HCT116 (cell line): ENCODE results near the gene TRMT11. TPM values are rescaled to one million over a fixed set of nuclear protein-coding genes. Genes with fewer than 3 reads are reported as not detected.

ENCODE experiments used
- ATAC-seq: fragments of 200-7000 bp; cut with Tn5 transposase; 2 replicates; pipeline ENCODE4 v1.9.1; 2020; ENCODE audit warnings: mild to moderate bottlenecking, moderate library complexity
- BruUV-seq: library from RNA; stranded (reverse); fragments of 400-500 nt; replicated peaks from 2 replicates; lab custom pipeline; 2021; lab: Mats Ljungman, UMichigan
- CTCF ChIA-PET: fragments of 300-600 bp; sonication (Branson Sonifier 250); formaldehyde crosslinking; loops from one replicate; lab custom pipeline; 2021; ENCODE audit warnings: antibody characterized with exemption; lab: Charles Lee
- POLR2A ChIA-PET: fragments of 300-600, 350-600 bp; sonication (Branson Sonifier 250); formaldehyde crosslinking; loops from one replicate; lab custom pipeline; 2021; ENCODE audit warnings: antibody characterized with exemption; lab: Charles Lee
- RAD21 ChIA-PET, 2 experiments: fragments of 300-600 bp; sonication (Branson Sonifier 250); formaldehyde crosslinking; loops; one replicate each; lab custom pipeline; 2023; ENCODE audit warnings: low total read pairs in 2 of 2; ENCODE audit not compliant: uncharacterized antibody in 2 of 2, unreplicated experiment in 2 of 2, low non-redundant PET in 1 of 2; lab: Charles Lee
- DNase-seq: peaks from one replicate; pipeline ENCODE4 v3.0.0-alpha.2; 2010; ENCODE audit warnings: low read depth, low spot score
- H2AFZ ChIP-seq: fragments of 200-600 bp; shearing (Covaris generic), sonication (generic); 2 replicates; pipeline ENCODE4 v1.6.1; 2017; ENCODE audit warnings: low read depth, mixed run types, mixed read lengths, antibody characterized with exemption, low read length; ENCODE audit not compliant: poor library complexity, severe bottlenecking
- H3K27ac ChIP-seq: 2 replicates; pipeline ENCODE4 v1.5.1; 2012; ENCODE audit warnings: low read depth, low read length
- H3K27me3 ChIP-seq: fragments of 200-600 bp; sonication (generic); 2 replicates; pipeline ENCODE4 v1.6.1; 2016; ENCODE audit warnings: mixed run types, low read length, mixed read lengths; ENCODE audit not compliant: insufficient read depth
- H3K36me3 ChIP-seq, 2 experiments: fragments of 200-500 bp in 1 of 2; fragments of 200-600 bp in 1 of 2; sonication (Bioruptor generic) in 1 of 2; sonication (generic) in 1 of 2; 2 replicates each; pipeline versions ENCODE4 v1.5.1 to v1.6.1; 2014 to 2016; ENCODE audit warnings: low read length in 2 of 2, inconsistent platforms in 1 of 2, mixed read lengths in 1 of 2, mixed run types in 1 of 2; ENCODE audit not compliant: insufficient read depth in 2 of 2, control insufficient read depth in 1 of 2
- H3K4me1 ChIP-seq, 2 experiments: fragments of 200-600 bp in 1 of 2; sonication (generic) in 1 of 2; 2 replicates each; pipeline versions ENCODE4 v1.5.1 to v1.6.1; 2012 to 2017; ENCODE audit warnings: low read length in 2 of 2, inconsistent platforms in 1 of 2, mild to moderate bottlenecking in 1 of 2, mixed read lengths in 1 of 2, mixed run types in 1 of 2, moderate library complexity in 1 of 2; ENCODE audit not compliant: insufficient read depth in 2 of 2, control insufficient read depth in 1 of 2
- H3K4me2 ChIP-seq: fragments of 200-600 bp; sonication (generic); 2 replicates; pipeline ENCODE4 v1.6.1; 2017; ENCODE audit warnings: mixed run types, low read length, mixed read lengths
- H3K4me3 ChIP-seq, 2 experiments: fragments of 200-600 bp in 1 of 2; sonication (generic) in 1 of 2; replicated peaks in 1 of 2; 2 replicates each; pipeline ENCODE4 v1.5.1; 2011 to 2016; ENCODE audit warnings: low read length in 2 of 2, control low read depth in 1 of 2, low read depth in 1 of 2, mild to moderate bottlenecking in 1 of 2, mixed read lengths in 1 of 2, mixed run types in 1 of 2
- H3K79me2 ChIP-seq: fragments of 200-600 bp; sonication (generic); 2 replicates; pipeline ENCODE4 v1.6.1; 2017; ENCODE audit warnings: mild to moderate bottlenecking, mixed run types, low read length, moderate library complexity, mixed read lengths; ENCODE audit not compliant: insufficient read depth
- H3K9ac ChIP-seq: fragments of 200-600 bp; sonication (generic); 2 replicates; pipeline ENCODE4 v1.6.1; 2016; ENCODE audit warnings: low read length, mixed read lengths
- H3K9me2 ChIP-seq: fragments of 200-600 bp; sonication (generic), shearing (Covaris generic); 2 replicates; pipeline ENCODE4 v1.6.1; 2017; ENCODE audit warnings: mixed run types, mild to moderate bottlenecking, moderate library complexity; ENCODE audit not compliant: insufficient read depth
- H3K9me3 ChIP-seq, 2 experiments: fragments of 200-500 bp in 1 of 2; fragments of 200-600 bp in 1 of 2; sonication (Bioruptor generic) in 1 of 2; sonication (generic) in 1 of 2; 2 replicates each; pipeline ENCODE4 v1.6.1; 2014 to 2017; ENCODE audit warnings: low read length in 2 of 2, mixed read lengths in 2 of 2, inconsistent platforms in 1 of 2, low read depth in 1 of 2, mild to moderate bottlenecking in 1 of 2, mixed run types in 1 of 2, moderate library complexity in 1 of 2; ENCODE audit not compliant: control insufficient read depth in 1 of 2, insufficient read depth in 1 of 2
- H4K20me1 ChIP-seq: fragments of 200-600 bp; sonication (generic), shearing (Covaris generic); 2 replicates; pipeline ENCODE4 v1.6.1; 2017; ENCODE audit warnings: mixed run types, mild to moderate bottlenecking, moderate library complexity; ENCODE audit not compliant: insufficient read depth
- CBX3 ChIP-seq: IDR thresholded peaks from 2 replicates; pipeline ENCODE4 v1.6.1; 2012; ENCODE audit warnings: low read depth
- CEBPB ChIP-seq: IDR thresholded peaks from 2 replicates; pipeline ENCODE4 v1.6.1; 2012; ENCODE audit warnings: low read depth
- EGR1 ChIP-seq: IDR thresholded peaks from 2 replicates; pipeline ENCODE4 v1.6.1; 2012; ENCODE audit warnings: low read depth
- ELF1 ChIP-seq: IDR thresholded peaks from 2 replicates; pipeline ENCODE4 v1.6.1; 2012; ENCODE audit warnings: low read depth, borderline replicate concordance
- EZH2phosphoT487 ChIP-seq: fragments of 200-600 bp; IDR thresholded peaks from 2 replicates; pipeline ENCODE4 v1.6.1; 2018; ENCODE audit warnings: antibody characterized with exemption, borderline replicate concordance
- FOSL1 ChIP-seq: IDR thresholded peaks from 2 replicates; pipeline ENCODE4 v1.6.1; 2012; ENCODE audit warnings: low read depth
- JUND ChIP-seq: IDR thresholded peaks from 2 replicates; pipeline ENCODE4 v1.6.1; 2012
- MAX ChIP-seq: IDR thresholded peaks from 2 replicates; pipeline ENCODE4 v1.6.1; 2012
- POLR2A ChIP-seq: IDR thresholded peaks from 2 replicates; pipeline ENCODE4 v1.7.0; 2011; ENCODE audit warnings: borderline replicate concordance; ENCODE audit not compliant: insufficient read depth, insufficient read length; ENCODE audit errors: extremely low read depth
- POLR2AphosphoS5 ChIP-seq: IDR thresholded peaks from 2 replicates; pipeline ENCODE4 v1.6.1; 2011; ENCODE audit warnings: mild to moderate bottlenecking, low read depth, low read length, moderate library complexity
- RAD21 ChIP-seq: IDR thresholded peaks from 2 replicates; pipeline ENCODE4 v1.6.1; 2012; ENCODE audit warnings: low read depth, mild to moderate bottlenecking
- SIN3A ChIP-seq: IDR thresholded peaks from 2 replicates; pipeline ENCODE4 v1.6.1; 2012; ENCODE audit warnings: low read depth
- SP1 ChIP-seq: IDR thresholded peaks from 2 replicates; pipeline ENCODE4 v1.6.1; 2012; ENCODE audit warnings: low read depth
- TCF7L2 ChIP-seq: IDR thresholded peaks from 2 replicates; pipeline ENCODE4 v1.7.0; 2011; ENCODE audit warnings: borderline replicate concordance, inconsistent platforms; ENCODE audit not compliant: insufficient read depth, insufficient read length; ENCODE audit errors: extremely low read depth
- YY1 ChIP-seq: IDR thresholded peaks from 2 replicates; pipeline ENCODE4 v1.6.1; 2011; ENCODE audit warnings: low read length, low read depth, moderate library complexity, mild to moderate bottlenecking; ENCODE audit not compliant: insufficient replicate concordance; ENCODE audit errors: extremely low read depth
- ZFX ChIP-seq: fragments of 450-650 bp; IDR thresholded peaks from 2 replicates; pipeline ENCODE4 v1.6.1; 2017
- ZNF274 ChIP-seq: fragments of 200-500 bp; sonication (Bioruptor generic); IDR thresholded peaks from 2 replicates; pipeline ENCODE4 v1.6.1; 2014; ENCODE audit warnings: mild to moderate bottlenecking, low read depth, low read length, inconsistent platforms
- intact Hi-C: fragments of 100-400 bp; cut with micrococcal nuclease; formaldehyde crosslinking; loops from 2 replicates; pipeline ENCODE4 v1.10.0; 2022
- total RNA-seq: library from RNA; stranded (reverse); gene quantifications from one replicate; pipeline ENCODE4 v1.2.1, GENCODE V29; 2021; ENCODE audit not compliant: unreplicated experiment
- TF ChIP-seq, protein P1 (sequence below): IDR thresholded peaks from 2 replicates; pipeline ENCODE4 v1.6.1; 2012
- TF ChIP-seq, protein P2 (sequence below), 3 experiments: fragments of 200-600 bp in 1 of 3; sonication (generic) in 1 of 3; IDR thresholded peaks in 2 of 3; conservative IDR thresholded peaks in 1 of 3; 2 replicates each; pipeline ENCODE4 v1.5.1; 2012 to 2017; ENCODE audit warnings: low read depth in 2 of 3, low read length in 2 of 3, antibody characterized with exemption in 1 of 3, borderline replicate concordance in 1 of 3, control low read depth in 1 of 3, mild to moderate bottlenecking in 1 of 3, mixed read lengths in 1 of 3, mixed run types in 1 of 3, moderate library complexity in 1 of 3; ENCODE audit not compliant: insufficient read depth in 1 of 3

TRMT11 gene
- total RNA-seq, 1 experiment from 2014 or later: 41.8 TPM

- POLR2A ChIA-PET: no interaction called here
- intact Hi-C loops: no loop called here
- BruUV-seq: no TSS peak
- DNase-seq (no peak), ATAC-seq (no peak)
- H3K4me2 ChIP-seq: no peak overlapping the region
- H3K27me3 ChIP-seq: no peaks in the 10 kb centered on the region
- H3K79me2 ChIP-seq: peaks cover 13% of the 10 kb centered on the region
- H4K20me1 ChIP-seq: peaks cover 4% of the 10 kb centered on the region; the same call in 1 of the 2 replicates
- no peak overlapping the region for H3K9ac ChIP-seq
- H3K9me3 ChIP-seq: no peaks in the 10 kb centered on the region
- H3K36me3 ChIP-seq: peaks cover 8 to 22% of the 10 kb centered on the region in 2 experiments; a peak in 3 of 4 replicates
- no peaks in the 10 kb centered on the region for H3K9me2 ChIP-seq
- CTCF ChIA-PET: no interaction called here
- no peak overlapping the region for H3K4me3 ChIP-seq
- RAD21 ChIA-PET: no interaction called here
- no peak overlapping the region for H2AFZ ChIP-seq
- H3K27ac ChIP-seq: no peak overlapping the region
- H3K4me1 ChIP-seq: no peaks in the 10 kb centered on the region
- TF ChIP-seq JUND (no peak), ELF1 (no peak), ZNF274 (no peak), FOSL1 (no peak), SP1 (no peak), YY1 (no peak), RAD21 (no peak), CEBPB (no peak), MAX (no peak), ZFX (no peak), CBX3 (no peak), SIN3A (no peak), EZH2phosphoT487 (no peak), EGR1 (no peak), TCF7L2 (no peak), POLR2AphosphoS5 (no peak), POLR2A (no peak)
- TF ChIP-seq, protein P1, sequence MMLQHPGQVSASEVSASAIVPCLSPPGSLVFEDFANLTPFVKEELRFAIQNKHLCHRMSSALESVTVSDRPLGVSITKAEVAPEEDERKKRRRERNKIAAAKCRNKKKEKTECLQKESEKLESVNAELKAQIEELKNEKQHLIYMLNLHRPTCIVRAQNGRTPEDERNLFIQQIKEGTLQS: no peak
- TF ChIP-seq, protein P2, sequence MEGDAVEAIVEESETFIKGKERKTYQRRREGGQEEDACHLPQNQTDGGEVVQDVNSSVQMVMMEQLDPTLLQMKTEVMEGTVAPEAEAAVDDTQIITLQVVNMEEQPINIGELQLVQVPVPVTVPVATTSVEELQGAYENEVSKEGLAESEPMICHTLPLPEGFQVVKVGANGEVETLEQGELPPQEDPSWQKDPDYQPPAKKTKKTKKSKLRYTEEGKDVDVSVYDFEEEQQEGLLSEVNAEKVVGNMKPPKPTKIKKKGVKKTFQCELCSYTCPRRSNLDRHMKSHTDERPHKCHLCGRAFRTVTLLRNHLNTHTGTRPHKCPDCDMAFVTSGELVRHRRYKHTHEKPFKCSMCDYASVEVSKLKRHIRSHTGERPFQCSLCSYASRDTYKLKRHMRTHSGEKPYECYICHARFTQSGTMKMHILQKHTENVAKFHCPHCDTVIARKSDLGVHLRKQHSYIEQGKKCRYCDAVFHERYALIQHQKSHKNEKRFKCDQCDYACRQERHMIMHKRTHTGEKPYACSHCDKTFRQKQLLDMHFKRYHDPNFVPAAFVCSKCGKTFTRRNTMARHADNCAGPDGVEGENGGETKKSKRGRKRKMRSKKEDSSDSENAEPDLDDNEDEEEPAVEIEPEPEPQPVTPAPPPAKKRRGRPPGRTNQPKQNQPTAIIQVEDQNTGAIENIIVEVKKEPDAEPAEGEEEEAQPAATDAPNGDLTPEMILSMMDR (IDR thresholded peaks at IDR 0.05 in 2 of 3, conservative IDR thresholded peaks at IDR 0.05 in 1 of 3; ENCODE audit: borderline replicate concordance in 1 of 3, insufficient read depth in 1 of 3, low read depth in 2 of 3, low read length in 2 of 3): no peak
These were observed 41.3 kb downstream of the TRMT11 start for GRCh38 chr6:126027601-126028000.
